GM12878 (cell line): ENCODE measurements around the gene AQP7. TPM values are rescaled to one million over a fixed set of nuclear protein-coding genes. Genes with fewer than 3 reads are reported as not detected.

Experiments used
- ATAC-seq: fragments of 200-7000 bp; cut with Tn5 transposase; 3 replicates; pipeline ENCODE4 v1.9.1; 2020; ENCODE audit warnings: mild to moderate bottlenecking, moderate library complexity
- BruUV-seq: library from RNA; stranded (reverse); fragments of 400-500 nt; replicated peaks from 2 replicates; lab custom pipeline; 2021; lab: Mats Ljungman, UMichigan
- CTCF ChIA-PET: fragments of 300-600 bp; sonication (Branson Sonifier 250); formaldehyde crosslinking; extraction: SDS; loops from one replicate; lab custom pipeline; 2021; ENCODE audit warnings: inconsistent platforms; lab: Yijun Ruan, JAX
- POLR2A ChIA-PET: fragments of 350-600 bp; formaldehyde crosslinking; extraction: SDS; loops from one replicate; lab custom pipeline; 2021; ENCODE audit warnings: inconsistent platforms; lab: Charles Lee
- RAD21 ChIA-PET: fragments of 300-600 bp; sonication (Branson Sonifier 250); formaldehyde crosslinking; loops from one replicate; lab custom pipeline; 2023; ENCODE audit warnings: antibody characterized with exemption; ENCODE audit not compliant: unreplicated experiment; lab: Charles Lee
- SMC1A ChIA-PET: fragments of 300-600 bp; sonication (Branson Sonifier 250); formaldehyde crosslinking; loops from one replicate; lab custom pipeline; 2023; ENCODE audit not compliant: unreplicated experiment, uncharacterized antibody; lab: Charles Lee
- DNase-seq: peaks from one replicate; pipeline ENCODE4 v3.0.0-alpha.2; 2011; ENCODE audit warnings: low read depth, low spot score
- FAIRE-seq: peaks from 3 replicates; lab custom pipeline; 2011; peaks lifted over from hg19 to GRCh38; lab: Jason Lieb, UNC
- H2AFZ ChIP-seq: 2 replicates; pipeline ENCODE4 v1.6.0; 2011; ENCODE audit warnings: low read depth, low read length, control low read depth; ENCODE audit not compliant: control insufficient read depth
- H3K27ac ChIP-seq: 2 replicates; pipeline ENCODE4 v1.5.1; 2011; ENCODE audit warnings: control low read depth; ENCODE audit not compliant: control insufficient read depth, insufficient read depth
- H3K27me3 ChIP-seq, 2 experiments: replicated peaks in 1 of 2; 2 replicates each; pipeline versions ENCODE4 v1.6.0 to v1.6.1; 2011; ENCODE audit warnings: low read length in 1 of 2; ENCODE audit not compliant: control insufficient read depth in 2 of 2, insufficient read depth in 2 of 2
- H3K36me3 ChIP-seq, 2 experiments: 2 replicates each; pipeline ENCODE4 v1.5.1; 2011; ENCODE audit warnings: low read length in 1 of 2; ENCODE audit not compliant: control insufficient read depth in 2 of 2, insufficient read depth in 2 of 2
- H3K4me1 ChIP-seq: 2 replicates; pipeline ENCODE4 v1.6.1; 2011; ENCODE audit warnings: mild to moderate bottlenecking, low read length, moderate library complexity, mixed read lengths; ENCODE audit not compliant: control insufficient read depth, insufficient read depth
- H3K4me2 ChIP-seq: 2 replicates; pipeline ENCODE4 v1.6.0; 2011; ENCODE audit warnings: control low read depth; ENCODE audit not compliant: control insufficient read depth, insufficient read depth
- H3K4me3 ChIP-seq: fragments of 200-600 bp; sonication (generic); 2 replicates; pipeline ENCODE4 v1.5.1; 2016
- H3K79me2 ChIP-seq: 2 replicates; pipeline ENCODE4 v1.6.0; 2011; ENCODE audit warnings: low read length; ENCODE audit not compliant: control insufficient read depth, insufficient read depth
- H3K9ac ChIP-seq: 2 replicates; pipeline ENCODE4 v1.8.0; 2011; ENCODE audit warnings: low read length, control low read depth, mixed read lengths; ENCODE audit not compliant: control insufficient read depth, insufficient read depth
- H3K9me3 ChIP-seq: replicated peaks from 3 replicates; pipeline ENCODE4 v1.5.1; 2011; ENCODE audit warnings: mild to moderate bottlenecking, low read length; ENCODE audit not compliant: control insufficient read depth, insufficient read depth
- H4K20me1 ChIP-seq: 2 replicates; pipeline ENCODE4 v1.6.0; 2011; ENCODE audit not compliant: control insufficient read depth, insufficient read depth
- BACH1 ChIP-seq: fragments of 450-650 bp; IDR thresholded peaks from 2 replicates; pipeline ENCODE4 v1.6.1; 2017; ENCODE audit warnings: mild to moderate bottlenecking, borderline replicate concordance
- CHD2 ChIP-seq: IDR thresholded peaks from 2 replicates; pipeline ENCODE4 v1.6.1; 2011; ENCODE audit warnings: low read depth, low read length, improper control_type of control experiment, borderline replicate concordance
- CTCF ChIP-seq, 3 experiments: IDR thresholded peaks in 2 of 3; conservative IDR thresholded peaks in 1 of 3; 2 replicates each; pipeline ENCODE4 v1.5.1; 2011; ENCODE audit warnings: low read depth in 3 of 3, low read length in 3 of 3, mild to moderate bottlenecking in 3 of 3, control low read depth in 2 of 3, moderate library complexity in 2 of 3, inconsistent platforms in 1 of 3, mixed read lengths in 1 of 3; ENCODE audit not compliant: control insufficient read depth in 2 of 3, insufficient read depth in 1 of 3; ENCODE audit errors: extremely low read depth in 1 of 3
- ETV6 ChIP-seq, 2 experiments: fragments of 450-650 bp in 1 of 2; IDR thresholded peaks in 1 of 2; conservative IDR thresholded peaks in 1 of 2; 2 replicates each; pipeline ENCODE4 v1.6.1; 2014; ENCODE audit warnings: antibody characterized with exemption in 1 of 2, borderline replicate concordance in 1 of 2, low read depth in 1 of 2, mild to moderate bottlenecking in 1 of 2, moderate library complexity in 1 of 2
- HCFC1 ChIP-seq: fragments of 150-350 bp; IDR thresholded peaks from 2 replicates; pipeline ENCODE4 v1.6.1; 2014; ENCODE audit warnings: low read length
- KDM1A ChIP-seq: fragments of 200-600 bp; sonication (generic); IDR thresholded peaks from 2 replicates; pipeline ENCODE4 v1.6.1; 2016; ENCODE audit warnings: borderline replicate concordance
- POLR2AphosphoS5 ChIP-seq: IDR thresholded peaks from 2 replicates; pipeline ENCODE4 v1.6.1; 2011; ENCODE audit warnings: mild to moderate bottlenecking, low read length, inconsistent platforms
- RB1 ChIP-seq: fragments of 450-650 bp; formaldehyde crosslinking; IDR thresholded peaks from 2 replicates; pipeline ENCODE4 v1.6.1; 2017; ENCODE audit warnings: mild to moderate bottlenecking, borderline replicate concordance
- RBBP5 ChIP-seq: fragments of 200-600 bp; sonication (generic); conservative IDR thresholded peaks from 2 replicates; pipeline ENCODE4 v1.6.1; 2016
- SREBF1 ChIP-seq: IDR thresholded peaks from 2 replicates; pipeline ENCODE4 v1.6.1; 2012; ENCODE audit warnings: mild to moderate bottlenecking, low read length
- SRF ChIP-seq, 2 experiments: IDR thresholded peaks; 2 replicates each; pipeline ENCODE4 v1.6.1; 2011; ENCODE audit warnings: low read depth in 2 of 2, low read length in 2 of 2, mild to moderate bottlenecking in 1 of 2, moderate library complexity in 1 of 2
- ZBTB4 ChIP-seq: fragments of 450-650 bp; formaldehyde crosslinking; IDR thresholded peaks from 2 replicates; pipeline ENCODE4 v1.4.0; 2022; ENCODE audit warnings: mild to moderate bottlenecking, moderate library complexity
- ZNF217 ChIP-seq: fragments of 450-650 bp; IDR thresholded peaks from 2 replicates; pipeline ENCODE4 v1.6.1; 2017; ENCODE audit warnings: antibody characterized with exemption, mild to moderate bottlenecking
- WGBS: methylation state at CpG from one replicate; pipeline ENCODE4 v1.1.6; 2016; ENCODE audit warnings: low lambda C conversion rate; ENCODE audit not compliant: insufficient replicate concordance, insufficient coverage; ENCODE audit errors: missing lambda C conversion rate; 5-methylcytosine and 5-hydroxymethylcytosine counted together
- in situ Hi-C: fragments of 300-500 bp; cut with MboI; formaldehyde crosslinking; loops from 9 replicates; pipeline ENCODE4 v1.14.3; 2018; ENCODE audit warnings: mixed read lengths
- intact Hi-C: fragments of 100-400 bp; cut with micrococcal nuclease; formaldehyde crosslinking; loops from one replicate; pipeline ENCODE4 v1.14.2; 2022; ENCODE audit not compliant: unreplicated experiment
- polyA plus RNA-seq, 11 experiments: library from polyadenylated mRNA; depleted of rRNA in 4 of 11; unstranded in 6 of 11; stranded (reverse) in 5 of 11; fragments of >200 nt; fragmentation: Nextera tagmentation in 4 of 11; fragmentation: Illumina TruSeq in 1 of 11; extraction: Ambion mirVana in 4 of 11; extraction: Trizol in 1 of 11; gene quantifications; 1 replicate in 1 of 11; 2 replicates in 10 of 11; pipeline versions ENCODE4 v1.2.1 to v1.2.3, GENCODE V29; 2011 to 2016; ENCODE audit warnings: inconsistent platforms in 2 of 11, missing spikeins in 2 of 11, low read depth in 1 of 11
- total RNA-seq, 4 experiments: library from RNA; depleted of rRNA in 3 of 4; stranded (reverse); fragments of >200 nt in 3 of 4; fragmentation: Illumina TruSeq in 1 of 4; extraction: Trizol in 1 of 4; gene quantifications; 2 replicates each; pipeline versions ENCODE4 v1.2.1 to v1.2.3, GENCODE V29; 2013 to 2021

AQP7 gene
- total and polyA plus RNA-seq, 10 of the 15 experiments (the other 5 are each of a cell fraction or from before 2014, with no cell fraction given), result 0.04 to 0.18 (median 0.04) TPM; not detected in 7

DNA sequence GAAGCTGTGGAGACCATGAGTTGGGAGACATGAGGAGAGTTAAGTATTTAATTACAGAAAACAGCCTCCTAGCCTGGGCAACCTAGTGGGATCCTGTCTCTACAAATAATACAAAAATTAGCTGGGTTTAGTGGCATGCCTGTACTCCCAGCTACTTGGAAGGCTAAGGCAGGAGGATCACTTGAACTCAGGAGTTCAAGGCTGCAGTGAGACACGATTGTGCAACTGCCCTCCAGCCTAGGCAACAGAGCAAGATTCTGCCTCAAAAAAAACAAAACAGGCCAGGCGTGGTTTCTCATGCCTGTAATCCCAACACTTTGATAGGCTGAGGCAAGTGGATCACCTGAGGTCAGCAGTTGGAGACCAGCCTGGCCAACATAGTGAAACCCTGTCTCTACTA, 52.6 kb downstream of the AQP7 start:
- CTCF ChIA-PET, result interaction anchor here (1.5 kb wide), 1 partner anchor 26 kb away, joined by 8 read pairs; no protein-coding TSS in a partner anchor
- Histone ChIP-seq H3K27me3 (no peaks in the 10 kb centered on the region), H3K4me3 (no peak overlapping the region)
- intact Hi-C loops (no loop called here), in situ Hi-C loops (no loop called here)
- TF ChIP-seq ZNF217, result no peak
- no peak for TF ChIP-seq KDM1A
- no peak for TF ChIP-seq CHD2
- TF ChIP-seq POLR2AphosphoS5, result no peak
- TF ChIP-seq SRF (IDR thresholded peaks at IDR 0.05; ENCODE audit: low read depth in 2 of 2, low read length in 2 of 2), result no peak
- no peak for TF ChIP-seq BACH1
- TF ChIP-seq, all 136 proteins: peak for 0
- no peak overlapping the region for H2AFZ ChIP-seq
- DNase-seq, result no peak
- RAD21 ChIA-PET, result no interaction called here
- H3K79me2 ChIP-seq, result no peaks in the 10 kb centered on the region
- H3K9me3 ChIP-seq, result no peaks in the 10 kb centered on the region
- H3K27ac ChIP-seq, result no peak overlapping the region
- ATAC-seq, result no peak
- H3K4me1 ChIP-seq, result no peaks in the 10 kb centered on the region
- POLR2A ChIA-PET, result interaction anchor here (0.5 kb wide), 1 partner anchor 60 kb away, joined by 5 read pairs; the partner anchor contains the start of gene NFX1
- no peaks in the 10 kb centered on the region for H4K20me1 ChIP-seq
- SMC1A ChIA-PET, result interaction anchor here (0.6 kb wide), 1 partner anchor 630 kb away, joined by 3 read pairs; no protein-coding TSS in a partner anchor
- H3K9ac ChIP-seq, result no peak overlapping the region
- no peak for FAIRE-seq
- WGBS, result 97% methylated on average over 2 of the region's 2 CpGs
- no TSS peak for BruUV-seq
- no peak overlapping the region for H3K4me2 ChIP-seq
- H3K36me3 ChIP-seq, result peaks cover 6 to 24% of the 10 kb centered on the region in 2 experiments

- Histone ChIP-seq H3K4me3 (no peak overlapping the region), H3K79me2 (no peaks in the 10 kb centered on the region), H3K27me3 (no peaks in the 10 kb centered on the region), H2AFZ (no peak overlapping the region), H3K36me3 (peaks cover 6 to 24% of the 10 kb centered on the region in 2 experiments), H4K20me1 (no peaks in the 10 kb centered on the region), H3K9ac (no peak overlapping the region), H3K27ac (no peak overlapping the region), H3K4me1 (no peaks in the 10 kb centered on the region), H3K4me2 (no peak overlapping the region), H3K9me3 (no peaks in the 10 kb centered on the region)
- intact Hi-C loops, result no loop called here
- POLR2A ChIA-PET, result interaction anchor here (0.5 kb wide), 1 partner anchor 59 kb away, joined by 5 read pairs; the partner anchor contains the start of gene NFX1
- WGBS, result 96% methylated on average over 4 of the region's 4 CpGs
- in situ Hi-C loops, result no loop called here
- ATAC-seq (no peak), DNase-seq (no peak), FAIRE-seq (no peak)
- CTCF ChIA-PET, result no interaction called here
- RAD21 ChIA-PET, result no interaction called here
- SMC1A ChIA-PET, result no interaction called here
- BruUV-seq, result no TSS peak
- no peak for TF ChIP-seq RBBP5
- TF ChIP-seq ZBTB4 (CRISPR knock-in tag), result no peak
- TF ChIP-seq ETV6 (conservative IDR thresholded peaks at IDR 0.05 in 1 of 2, IDR thresholded peaks at IDR 0.05 in 1 of 2; ENCODE audit: borderline replicate concordance in 1 of 2, low read depth in 1 of 2), result no peak
- no peak for TF ChIP-seq CTCF (IDR thresholded peaks at IDR 0.05 in 2 of 3, conservative IDR thresholded peaks at IDR 0.05 in 1 of 3; ENCODE audit: control insufficient read depth in 2 of 3, extremely low read depth in 1 of 3, insufficient read depth in 1 of 3, low read depth in 3 of 3, low read length in 3 of 3)
- no peak for TF ChIP-seq RB1
- TF ChIP-seq HCFC1, result no peak
- TF ChIP-seq SREBF1, result no peak
Measured at GRCh38 chr9:33348998-33349397, 53.4 kb downstream of the AQP7 start.
